HepG2 (cell line): ENCODE measurements around the gene PBLD.

Source experiments
- GABPA ChIP-seq, 2 experiments: IDR thresholded peaks; 2 replicates each; pipeline ENCODE4 v1.6.1; 2011 to 2016; ENCODE audit warnings: low read depth in 2 of 2, low read length in 1 of 2, missing biosample characterization in 1 of 2, missing genetic modification characterization in 1 of 2
- MAFF ChIP-seq: IDR thresholded peaks from 2 replicates; pipeline ENCODE4 v1.6.1; 2011; ENCODE audit warnings: low read depth, low read length, improper control_type of control experiment
- MAFK ChIP-seq, 2 experiments: IDR thresholded peaks in 1 of 2; conservative IDR thresholded peaks in 1 of 2; 2 replicates each; pipeline ENCODE4 v1.6.1; 2011; ENCODE audit warnings: improper control_type of control experiment in 2 of 2, low read length in 2 of 2
- NR1H2 ChIP-seq: sonication (generic); formaldehyde crosslinking; IDR thresholded peaks from 2 replicates; pipeline ENCODE4 v1.8.1; 2022; ENCODE audit warnings: low read depth, missing genetic modification reagents, borderline replicate concordance
- RAD51 ChIP-seq: fragments of 450-650 bp; IDR thresholded peaks from 2 replicates; pipeline ENCODE4 v1.6.1; 2016; ENCODE audit warnings: borderline replicate concordance
- ZBTB20 ChIP-seq: sonication (generic); formaldehyde crosslinking; IDR thresholded peaks from 2 replicates; pipeline ENCODE4 v1.8.1; 2023; ENCODE audit warnings: missing genetic modification reagents, low read depth, mild to moderate bottlenecking, borderline replicate concordance
- ZNF772 ChIP-seq: sonication (generic); formaldehyde crosslinking; IDR thresholded peaks from 2 replicates; pipeline ENCODE4 v1.5.0; 2020; ENCODE audit warnings: mild to moderate bottlenecking, missing genetic modification reagents
- TF ChIP-seq, protein P1 (sequence below): sonication (generic); formaldehyde crosslinking; IDR thresholded peaks from 2 replicates; pipeline ENCODE4 v1.8.0; 2023; ENCODE audit warnings: mild to moderate bottlenecking, missing genetic modification reagents
- TF ChIP-seq, protein P2 (sequence below): sonication (generic); formaldehyde crosslinking; IDR thresholded peaks from 2 replicates; pipeline ENCODE4 v1.4.0; 2020; ENCODE audit warnings: missing genetic modification reagents
- TF ChIP-seq, protein P3 (sequence below): sonication (generic); formaldehyde crosslinking; IDR thresholded peaks from 2 replicates; pipeline ENCODE4 v1.8.0; 2022; ENCODE audit warnings: missing genetic modification reagents, mild to moderate bottlenecking, inconsistent platforms, borderline replicate concordance

DNA sequence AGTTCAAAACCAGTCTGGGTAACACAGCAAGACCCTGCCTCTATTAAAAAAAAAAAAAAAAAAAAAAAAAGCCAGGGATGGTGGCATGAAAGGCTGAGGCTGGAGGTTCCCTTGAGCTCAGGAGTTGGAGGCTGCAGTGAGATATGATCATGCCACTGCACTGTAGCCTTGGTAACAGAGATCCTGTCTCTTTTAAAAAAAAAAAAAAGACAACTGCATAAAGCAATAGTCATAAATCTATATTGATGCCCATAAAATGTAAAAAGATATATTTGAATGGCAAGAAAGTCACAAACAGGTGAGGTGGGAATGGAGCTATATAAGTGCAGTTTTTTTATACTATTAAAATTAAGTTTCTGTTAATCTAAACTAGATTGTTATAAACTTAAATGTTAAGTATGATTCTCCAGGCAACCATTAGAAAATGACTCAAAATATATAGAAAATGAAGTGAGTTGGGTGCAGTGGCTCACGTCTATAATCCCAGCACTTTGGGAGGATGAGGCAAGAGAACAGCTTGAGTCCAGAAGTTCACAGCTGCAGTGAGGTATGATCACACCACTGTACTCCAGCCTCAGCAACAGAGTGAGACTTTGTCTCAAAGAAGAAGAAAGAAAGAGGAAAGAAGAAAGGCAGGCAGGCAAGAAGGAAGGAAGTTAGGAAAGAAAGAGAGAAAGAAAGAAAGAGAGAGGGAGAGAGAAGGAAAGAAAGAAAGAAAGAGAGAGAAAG, 14.2 kb downstream of the PBLD start:
- TF ChIP-seq MAFK (conservative IDR thresholded peaks at IDR 0.05 in 1 of 2, IDR thresholded peaks at IDR 0.05 in 1 of 2; ENCODE audit: low read length in 2 of 2) (no peak), GABPA (IDR thresholded peaks at IDR 0.05; ENCODE audit: low read depth, low read length) (no peak), GABPA (CRISPR knock-in tag; IDR thresholded peaks at IDR 0.05; ENCODE audit: low read depth) (no peak), NR1H2 (CRISPR knock-in tag) (no peak), RAD51 (no peak), ZNF772 (CRISPR knock-in tag) (no peak), MAFF (no peak), ZBTB20 (CRISPR knock-in tag) (no peak)
- TF ChIP-seq, protein P1, sequence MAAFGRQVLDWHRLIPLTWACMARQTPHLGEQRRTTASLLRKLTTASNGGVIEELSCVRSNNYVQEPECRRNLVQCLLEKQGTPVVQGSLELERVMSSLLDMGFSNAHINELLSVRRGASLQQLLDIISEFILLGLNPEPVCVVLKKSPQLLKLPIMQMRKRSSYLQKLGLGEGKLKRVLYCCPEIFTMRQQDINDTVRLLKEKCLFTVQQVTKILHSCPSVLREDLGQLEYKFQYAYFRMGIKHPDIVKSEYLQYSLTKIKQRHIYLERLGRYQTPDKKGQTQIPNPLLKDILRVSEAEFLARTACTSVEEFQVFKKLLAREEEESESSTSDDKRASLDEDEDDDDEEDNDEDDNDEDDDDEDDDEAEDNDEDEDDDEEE (CRISPR knock-in tag), result no peak
- TF ChIP-seq, protein P2, sequence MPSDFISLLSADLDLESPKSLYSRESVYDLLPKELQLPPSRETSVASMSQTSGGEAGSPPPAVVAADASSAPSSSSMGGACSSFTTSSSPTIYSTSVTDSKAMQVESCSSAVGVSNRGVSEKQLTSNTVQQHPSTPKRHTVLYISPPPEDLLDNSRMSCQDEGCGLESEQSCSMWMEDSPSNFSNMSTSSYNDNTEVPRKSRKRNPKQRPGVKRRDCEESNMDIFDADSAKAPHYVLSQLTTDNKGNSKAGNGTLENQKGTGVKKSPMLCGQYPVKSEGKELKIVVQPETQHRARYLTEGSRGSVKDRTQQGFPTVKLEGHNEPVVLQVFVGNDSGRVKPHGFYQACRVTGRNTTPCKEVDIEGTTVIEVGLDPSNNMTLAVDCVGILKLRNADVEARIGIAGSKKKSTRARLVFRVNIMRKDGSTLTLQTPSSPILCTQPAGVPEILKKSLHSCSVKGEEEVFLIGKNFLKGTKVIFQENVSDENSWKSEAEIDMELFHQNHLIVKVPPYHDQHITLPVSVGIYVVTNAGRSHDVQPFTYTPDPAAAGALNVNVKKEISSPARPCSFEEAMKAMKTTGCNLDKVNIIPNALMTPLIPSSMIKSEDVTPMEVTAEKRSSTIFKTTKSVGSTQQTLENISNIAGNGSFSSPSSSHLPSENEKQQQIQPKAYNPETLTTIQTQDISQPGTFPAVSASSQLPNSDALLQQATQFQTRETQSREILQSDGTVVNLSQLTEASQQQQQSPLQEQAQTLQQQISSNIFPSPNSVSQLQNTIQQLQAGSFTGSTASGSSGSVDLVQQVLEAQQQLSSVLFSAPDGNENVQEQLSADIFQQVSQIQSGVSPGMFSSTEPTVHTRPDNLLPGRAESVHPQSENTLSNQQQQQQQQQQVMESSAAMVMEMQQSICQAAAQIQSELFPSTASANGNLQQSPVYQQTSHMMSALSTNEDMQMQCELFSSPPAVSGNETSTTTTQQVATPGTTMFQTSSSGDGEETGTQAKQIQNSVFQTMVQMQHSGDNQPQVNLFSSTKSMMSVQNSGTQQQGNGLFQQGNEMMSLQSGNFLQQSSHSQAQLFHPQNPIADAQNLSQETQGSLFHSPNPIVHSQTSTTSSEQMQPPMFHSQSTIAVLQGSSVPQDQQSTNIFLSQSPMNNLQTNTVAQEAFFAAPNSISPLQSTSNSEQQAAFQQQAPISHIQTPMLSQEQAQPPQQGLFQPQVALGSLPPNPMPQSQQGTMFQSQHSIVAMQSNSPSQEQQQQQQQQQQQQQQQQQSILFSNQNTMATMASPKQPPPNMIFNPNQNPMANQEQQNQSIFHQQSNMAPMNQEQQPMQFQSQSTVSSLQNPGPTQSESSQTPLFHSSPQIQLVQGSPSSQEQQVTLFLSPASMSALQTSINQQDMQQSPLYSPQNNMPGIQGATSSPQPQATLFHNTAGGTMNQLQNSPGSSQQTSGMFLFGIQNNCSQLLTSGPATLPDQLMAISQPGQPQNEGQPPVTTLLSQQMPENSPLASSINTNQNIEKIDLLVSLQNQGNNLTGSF (CRISPR knock-in tag), result no peak
- TF ChIP-seq, protein P3, sequence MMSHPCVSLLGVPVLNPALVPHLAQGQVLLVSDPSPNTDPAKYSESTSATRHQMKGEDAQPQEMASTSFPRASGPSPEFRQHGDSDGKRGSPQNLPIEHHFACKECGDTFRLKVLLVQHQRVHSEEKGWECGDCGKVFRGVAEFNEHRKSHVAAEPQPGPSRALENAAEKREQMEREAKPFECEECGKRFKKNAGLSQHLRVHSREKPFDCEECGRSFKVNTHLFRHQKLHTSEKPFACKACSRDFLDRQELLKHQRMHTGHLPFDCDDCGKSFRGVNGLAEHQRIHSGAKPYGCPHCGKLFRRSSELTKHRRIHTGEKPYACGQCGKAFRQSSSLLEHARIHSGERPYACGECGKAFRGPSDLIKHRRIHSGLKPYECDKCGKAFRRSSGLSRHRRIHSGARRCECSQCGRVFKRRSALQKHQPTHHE (CRISPR knock-in tag), result no peak
